RWPE1 (cell line): ENCODE results near the gene GLIS1.

Experiments
- CTCF ChIA-PET: fragments of 350-600 bp; sonication (Branson Sonifier 250); formaldehyde crosslinking; extraction: SDS; loops from one replicate; lab custom pipeline; 2021; lab: Yijun Ruan, JAX
- POLR2A ChIA-PET: fragments of 400-600 bp; formaldehyde crosslinking; extraction: SDS; loops from one replicate; lab custom pipeline; 2020; ENCODE audit warnings: antibody characterized with exemption; ENCODE audit not compliant: low non-redundant PET; lab: Yijun Ruan, JAX
- DNase-seq: peaks from one replicate; pipeline ENCODE4 v3.0.0; 2012; ENCODE audit warnings: low spot score
- H3K27ac ChIP-seq: fragments of 450-650 bp; 2 replicates; pipeline ENCODE4 v1.5.1; 2017
- TF ChIP-seq, protein P1 (sequence below): fragments of 450-650 bp; conservative IDR thresholded peaks from 2 replicates; pipeline ENCODE4 v1.5.1; 2017; ENCODE audit warnings: low read depth, mild to moderate bottlenecking

GLIS1 gene

DNA sequence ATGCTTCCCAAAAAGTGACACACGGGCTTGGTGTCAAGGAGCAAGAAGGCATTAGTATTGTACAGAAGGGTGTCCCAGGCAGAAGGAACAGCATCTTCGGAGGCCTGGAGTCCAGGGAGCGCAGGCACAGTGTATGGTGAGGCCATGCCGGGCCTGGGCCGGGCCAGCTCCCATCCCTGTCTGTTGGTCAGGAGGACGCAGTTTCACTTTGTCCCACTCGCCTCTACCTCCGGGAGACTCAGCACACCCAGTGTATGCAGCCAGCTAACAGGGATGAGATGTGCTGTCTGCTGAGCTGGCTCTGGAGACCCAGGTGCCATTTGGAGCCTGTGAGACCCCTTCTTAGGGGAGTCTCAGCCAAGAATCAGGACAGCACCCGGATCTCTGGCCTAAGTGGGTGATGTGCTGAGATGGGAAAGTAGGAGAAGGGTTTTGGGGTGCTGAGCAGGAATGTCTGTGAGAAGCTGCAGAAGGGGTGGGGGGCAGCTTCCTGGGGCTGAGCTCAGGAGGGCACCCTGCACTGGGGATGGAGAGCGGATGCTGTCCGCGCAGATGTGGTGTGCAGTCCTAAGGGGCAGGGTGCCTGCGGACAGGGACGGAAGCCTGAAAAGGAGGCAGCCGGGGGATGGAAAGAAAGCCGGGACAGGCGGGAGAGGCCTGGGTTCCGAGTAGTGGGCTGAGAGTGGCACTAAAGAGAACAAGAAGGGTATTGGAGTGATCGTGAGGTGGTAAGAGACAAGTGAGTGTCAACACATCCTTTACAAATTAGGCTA is 254.1 kb downstream of the GLIS1 start:
- POLR2A ChIA-PET, result no interaction called here
- CTCF ChIA-PET, result interaction anchor here (0.6 to 2.1 kb wide), 6 partner anchors 20 to 258 kb away, joined by 3 to 16 read pairs (median 4); no protein-coding TSS in a partner anchor

DNA sequence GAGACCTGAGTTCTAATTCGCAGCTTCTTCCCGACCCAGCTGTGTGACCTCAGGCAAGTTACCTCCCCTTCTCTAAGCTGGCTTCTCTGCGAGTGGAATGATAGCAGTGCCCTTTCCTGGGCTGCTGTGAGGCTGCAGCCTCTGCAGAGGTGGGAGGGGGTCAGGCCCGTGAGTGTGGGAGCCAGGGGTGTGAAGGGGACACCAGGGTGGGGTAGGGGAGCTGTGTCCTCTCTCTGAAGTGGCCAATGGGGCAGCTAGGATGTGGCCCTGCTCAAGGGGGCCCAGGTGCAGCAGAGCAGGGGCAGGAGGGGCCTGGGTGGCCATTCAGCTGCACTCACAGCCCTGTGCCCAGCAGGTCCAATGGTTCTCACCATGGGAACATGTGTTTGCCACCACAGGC is 255.3 kb downstream of the GLIS1 start:
- ChIA-PET POLR2A (no interaction called here), CTCF (interaction anchor here (0.6 to 0.7 kb wide), 4 partner anchors 8 to 211 kb away, joined by 3 to 5 read pairs (median 4); no protein-coding TSS in a partner anchor)
- DNase-seq, result no peak
- H3K27ac ChIP-seq, result no peak overlapping the region
- TF ChIP-seq, protein P1, sequence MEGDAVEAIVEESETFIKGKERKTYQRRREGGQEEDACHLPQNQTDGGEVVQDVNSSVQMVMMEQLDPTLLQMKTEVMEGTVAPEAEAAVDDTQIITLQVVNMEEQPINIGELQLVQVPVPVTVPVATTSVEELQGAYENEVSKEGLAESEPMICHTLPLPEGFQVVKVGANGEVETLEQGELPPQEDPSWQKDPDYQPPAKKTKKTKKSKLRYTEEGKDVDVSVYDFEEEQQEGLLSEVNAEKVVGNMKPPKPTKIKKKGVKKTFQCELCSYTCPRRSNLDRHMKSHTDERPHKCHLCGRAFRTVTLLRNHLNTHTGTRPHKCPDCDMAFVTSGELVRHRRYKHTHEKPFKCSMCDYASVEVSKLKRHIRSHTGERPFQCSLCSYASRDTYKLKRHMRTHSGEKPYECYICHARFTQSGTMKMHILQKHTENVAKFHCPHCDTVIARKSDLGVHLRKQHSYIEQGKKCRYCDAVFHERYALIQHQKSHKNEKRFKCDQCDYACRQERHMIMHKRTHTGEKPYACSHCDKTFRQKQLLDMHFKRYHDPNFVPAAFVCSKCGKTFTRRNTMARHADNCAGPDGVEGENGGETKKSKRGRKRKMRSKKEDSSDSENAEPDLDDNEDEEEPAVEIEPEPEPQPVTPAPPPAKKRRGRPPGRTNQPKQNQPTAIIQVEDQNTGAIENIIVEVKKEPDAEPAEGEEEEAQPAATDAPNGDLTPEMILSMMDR, result no peak

More for the DNA sequence above, 254.1 kb downstream of the GLIS1 start:
- TF ChIP-seq, protein P1, result no peak
- no peak overlapping the region for H3K27ac ChIP-seq
- DNase-seq, result no peak

DNA sequence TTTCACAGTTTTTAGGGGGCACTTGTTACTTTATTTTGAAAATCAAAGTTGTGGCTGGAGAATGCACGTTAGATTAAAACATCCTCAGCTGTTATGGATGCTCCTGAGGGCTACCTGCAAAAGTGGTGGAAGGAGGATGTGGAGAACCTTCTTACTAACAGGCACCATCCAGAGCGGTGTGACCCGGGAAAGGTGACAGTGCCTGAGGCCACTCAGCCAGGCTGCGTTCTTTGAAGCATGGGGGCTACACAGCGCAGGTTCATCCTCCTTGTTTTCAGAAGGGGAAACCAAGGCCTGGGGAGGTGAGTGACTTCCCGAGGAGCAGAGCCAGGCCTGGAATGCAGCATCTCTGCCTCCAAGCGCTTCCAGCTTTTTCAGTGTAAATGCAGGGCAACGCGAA is 255.8 kb downstream of the GLIS1 start:
- ChIA-PET CTCF (interaction anchor here (0.6 to 0.7 kb wide), 4 partner anchors 8 to 212 kb away, joined by 3 to 5 read pairs (median 4); no protein-coding TSS in a partner anchor), POLR2A (no interaction called here)
- no peak for DNase-seq
- H3K27ac ChIP-seq, result no peak overlapping the region
- TF ChIP-seq, protein P1, result no peak

DNA sequence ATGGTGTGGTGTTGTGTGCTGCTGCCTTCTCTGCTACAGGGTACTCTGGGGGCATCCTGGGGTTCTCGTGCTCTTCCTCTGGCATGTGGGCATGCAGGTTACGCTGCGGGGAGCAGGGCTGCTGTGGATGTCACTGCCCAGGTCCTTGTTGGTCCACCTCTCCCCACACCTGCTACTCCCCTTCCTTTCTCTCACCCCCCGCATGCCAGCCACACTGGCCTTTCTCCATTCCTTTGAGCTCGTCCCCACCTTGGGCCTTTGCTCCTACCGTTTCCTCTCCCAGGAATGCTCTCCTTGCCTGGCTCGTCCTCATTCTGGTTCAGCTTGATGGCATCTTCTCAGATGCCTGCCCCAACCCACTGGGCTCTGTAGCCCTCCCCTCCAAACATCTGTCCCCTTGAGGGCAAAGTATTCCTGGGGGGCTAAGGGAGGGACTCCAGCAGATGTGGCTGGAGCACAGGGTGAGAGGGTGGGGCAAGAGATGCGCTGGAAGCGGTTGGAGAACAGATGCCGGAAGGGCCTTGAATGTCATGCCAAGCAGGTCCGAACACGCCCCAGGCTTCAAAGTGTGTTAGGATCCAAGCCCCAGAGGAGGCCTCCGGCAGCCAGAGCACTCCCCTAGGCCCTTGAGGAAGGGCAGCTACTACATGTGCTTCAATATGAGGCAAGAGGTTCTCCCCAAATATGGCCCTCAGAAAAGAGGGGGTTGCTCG is 256.4 kb downstream of the GLIS1 start:
- TF ChIP-seq, protein P1, result no peak
- ChIA-PET CTCF (interaction anchor here (0.7 kb wide), 1 partner anchor 212 kb away, joined by 4 read pairs; no protein-coding TSS in a partner anchor), POLR2A (no interaction called here)
- peak; percentile 31 for DNase-seq
- H3K27ac ChIP-seq, result no peak overlapping the region

DNA sequence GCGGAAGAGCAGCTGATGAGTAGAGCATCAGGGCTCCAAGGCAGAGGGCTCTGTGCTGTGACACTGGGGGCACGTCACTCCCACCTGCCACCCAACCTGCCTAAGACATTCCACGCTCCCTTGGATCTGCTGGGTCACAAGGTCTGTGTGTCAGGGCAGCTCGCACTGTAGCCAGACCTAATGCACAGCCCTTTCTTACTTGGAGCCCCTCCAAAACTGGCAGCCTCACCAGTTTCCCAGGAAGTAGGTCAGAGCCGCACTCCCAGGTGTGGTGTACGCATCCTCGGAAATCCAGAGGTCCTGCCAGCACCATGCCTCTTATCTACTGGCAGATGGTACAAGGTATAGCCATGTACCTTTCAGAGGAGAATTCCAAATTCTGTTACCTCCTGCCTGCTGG is 257.5 kb downstream of the GLIS1 start:
- DNase-seq, result no peak
- TF ChIP-seq, protein P1, result no peak
- POLR2A ChIA-PET, result no interaction called here
- CTCF ChIA-PET, result no interaction called here
- no peak overlapping the region for H3K27ac ChIP-seq

DNA sequence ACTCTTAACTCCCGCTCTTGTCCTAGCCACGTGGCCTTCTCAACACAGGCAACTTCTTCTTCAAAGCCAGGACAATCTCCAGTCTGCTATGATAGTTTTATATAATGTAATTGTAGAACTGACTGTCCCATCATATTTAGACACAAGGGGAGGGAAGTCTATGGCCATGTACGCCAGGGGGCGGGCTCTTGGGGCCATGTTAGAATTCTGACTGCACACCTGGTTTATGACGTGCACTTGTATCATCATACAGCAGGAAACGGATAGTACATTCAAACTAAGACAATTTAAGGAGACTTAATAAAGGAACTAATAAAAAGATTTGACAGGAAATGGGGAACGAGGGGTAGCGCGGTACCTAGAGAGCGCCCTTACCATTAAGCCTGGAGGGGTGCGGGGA is 258.3 kb downstream of the GLIS1 start:
- DNase-seq, result no peak
- TF ChIP-seq, protein P1, result no peak
- no peak overlapping the region for H3K27ac ChIP-seq
- ChIA-PET CTCF (no interaction called here), POLR2A (no interaction called here)
